OCI-LY7 (cell line): ENCODE results near the gene SLAMF1. TPM values are rescaled to one million over a fixed set of nuclear protein-coding genes. Genes with fewer than 3 reads are reported as not detected.

Experiments used
- BruUV-seq: library from RNA; stranded (reverse); fragments of 400-500 nt; replicated peaks from 2 replicates; lab custom pipeline; 2021; lab: Mats Ljungman, UMichigan
- CTCF ChIA-PET: fragments of 300-600 bp; sonication (Branson Sonifier 250); formaldehyde crosslinking; loops from one replicate; lab custom pipeline; 2022; ENCODE audit warnings: antibody characterized with exemption; ENCODE audit not compliant: unreplicated experiment; lab: Charles Lee
- POLR2A ChIA-PET: fragments of 300-600 bp; sonication (Branson Sonifier 250); formaldehyde crosslinking; loops from one replicate; lab custom pipeline; 2022; ENCODE audit warnings: antibody characterized with exemption; lab: Charles Lee
- DNase-seq: peaks from one replicate; pipeline ENCODE4 v3.0.0-alpha.2; 2015; ENCODE audit warnings: low spot score
- H2AFZ ChIP-seq: fragments of 200-600 bp; sonication (generic), shearing (Covaris generic); 2 replicates; pipeline ENCODE4 v1.6.1; 2014; ENCODE audit warnings: mild to moderate bottlenecking, antibody characterized with exemption, low read length, moderate library complexity
- H3K27ac ChIP-seq: fragments of 200-600 bp; sonication (generic); 2 replicates; pipeline ENCODE4 v1.5.1; 2014; ENCODE audit warnings: mixed run types, low read depth, mild to moderate bottlenecking, moderate library complexity, low read length, inconsistent platforms; ENCODE audit not compliant: poor library complexity, severe bottlenecking
- H3K36me3 ChIP-seq: fragments of 200-600 bp; sonication (generic); 2 replicates; pipeline ENCODE4 v1.6.1; 2014; ENCODE audit warnings: mild to moderate bottlenecking, antibody characterized with exemption, low read length, moderate library complexity, mixed read lengths; ENCODE audit not compliant: insufficient read depth
- H3K4me1 ChIP-seq: fragments of 200-600 bp; sonication (generic); 2 replicates; pipeline ENCODE4 v1.5.1; 2014; ENCODE audit warnings: mild to moderate bottlenecking, low read length; ENCODE audit not compliant: insufficient read depth, poor library complexity, severe bottlenecking
- H3K4me2 ChIP-seq: fragments of 200-600 bp; sonication (generic); 2 replicates; pipeline ENCODE4 v1.6.1; 2014; ENCODE audit warnings: mild to moderate bottlenecking, low read length
- H3K4me3 ChIP-seq: fragments of 200-600 bp; sonication (generic); 2 replicates; pipeline ENCODE4 v1.5.1; 2014; ENCODE audit warnings: mild to moderate bottlenecking, low read depth, low read length; ENCODE audit not compliant: poor library complexity, severe bottlenecking
- H3K79me2 ChIP-seq: fragments of 200-600 bp; sonication (generic); 2 replicates; pipeline ENCODE4 v1.6.1; 2016; ENCODE audit warnings: low read depth, mild to moderate bottlenecking, low read length, moderate library complexity, mixed read lengths; ENCODE audit not compliant: insufficient read depth
- H3K9me2 ChIP-seq: fragments of 200-600 bp; sonication (generic); 2 replicates; pipeline ENCODE4 v1.6.1; 2016; ENCODE audit warnings: mild to moderate bottlenecking, low read length, mixed read lengths; ENCODE audit not compliant: insufficient read depth
- H3K9me3 ChIP-seq: fragments of 200-600 bp; sonication (generic); 2 replicates; pipeline ENCODE4 v1.6.1; 2014; ENCODE audit warnings: mild to moderate bottlenecking, mixed run types, low read length, mixed read lengths
- H4K20me1 ChIP-seq: fragments of 200-600 bp; sonication (generic); 2 replicates; pipeline ENCODE4 v1.6.1; 2014; ENCODE audit warnings: mild to moderate bottlenecking, antibody characterized with exemption, low read length, moderate library complexity, mixed read lengths; ENCODE audit not compliant: insufficient read depth
- CTCF ChIP-seq: fragments of 200-600 bp; sonication (generic); conservative IDR thresholded peaks from 2 replicates; pipeline ENCODE4 v1.5.1; 2014; ENCODE audit warnings: mild to moderate bottlenecking, antibody characterized with exemption, low read length, moderate library complexity, mixed read lengths
- EZH2phosphoT487 ChIP-seq: fragments of 200-600 bp; sonication (generic); IDR thresholded peaks from 2 replicates; pipeline ENCODE4 v1.6.1; 2018; ENCODE audit warnings: low read depth, borderline replicate concordance, mild to moderate bottlenecking, mixed run types, antibody characterized with exemption, low read length, moderate library complexity, mixed read lengths
- intact Hi-C: fragments of 100-400 bp; cut with micrococcal nuclease; formaldehyde crosslinking; loops from one replicate; pipeline ENCODE4 v1.10.0; 2022; ENCODE audit not compliant: unreplicated experiment
- total RNA-seq, 2 experiments: library from RNA; depleted of rRNA in 1 of 2; stranded (reverse); fragments of >200 nt in 1 of 2; shearing (Covaris generic) in 1 of 2; gene quantifications; 2 replicates each; pipeline ENCODE4 v1.2.3, GENCODE V29; 2014 to 2022

Gene SLAMF1
- total RNA-seq, 2 experiments from 2014 or later: 0.32 to 0.72 TPM

DNA sequence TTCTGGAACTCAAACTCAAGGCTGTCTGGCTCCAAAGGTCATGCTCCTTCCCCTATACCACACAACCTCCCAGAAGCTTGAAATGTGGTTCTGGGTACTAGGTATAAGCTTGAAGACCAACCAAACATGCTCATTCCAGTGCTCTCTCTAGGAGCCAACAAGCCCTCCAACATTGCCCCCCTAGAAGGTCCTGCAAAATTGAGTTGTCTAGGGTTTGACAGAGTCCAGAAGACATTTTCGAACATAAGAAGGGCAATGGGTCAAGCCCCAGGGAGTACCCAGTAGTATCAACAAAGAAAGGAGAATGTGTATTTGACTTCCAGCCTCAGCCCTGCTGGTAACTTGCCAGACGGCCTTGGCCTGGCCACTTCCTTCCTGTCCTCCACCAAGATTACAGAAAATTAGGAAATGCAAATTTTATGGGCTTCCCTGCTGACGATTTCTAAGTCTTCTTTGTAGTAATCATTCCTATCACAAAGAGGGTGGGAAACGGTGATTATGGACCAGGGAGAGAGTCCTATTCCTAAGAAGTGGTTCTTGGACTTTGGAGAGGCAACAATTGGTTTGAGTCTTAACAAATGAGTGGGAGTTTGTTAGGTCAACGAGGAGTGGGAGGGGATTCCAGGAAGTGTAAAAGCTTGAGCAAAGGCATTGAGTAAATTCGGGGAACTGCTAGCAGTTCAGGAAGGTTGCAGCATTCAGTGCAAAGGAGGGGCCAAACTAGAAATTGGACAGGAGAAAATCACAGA is 18.7 kb upstream of the SLAMF1 start:
- no peaks in the 10 kb centered on the region for H4K20me1 ChIP-seq
- TF ChIP-seq EZH2phosphoT487 (no peak), CTCF (no peak)
- peak overlapping the region; percentile 16 for H3K4me3 ChIP-seq
- ChIA-PET POLR2A (interaction anchor here (0.7 to 2.4 kb wide), 5 partner anchors 7 to 20 kb away, joined by 3 to 10 read pairs (median 5); no protein-coding TSS in a partner anchor), CTCF (interaction anchor here (1.1 kb wide), 1 partner anchor 10 kb away, joined by 3 read pairs; no protein-coding TSS in a partner anchor)
- intact Hi-C loops: no loop called here
- H3K79me2 ChIP-seq: no peaks in the 10 kb centered on the region
- peak overlapping the region; percentile 33 for H3K27ac ChIP-seq
- peak overlapping the region; percentile 53; the same call in 1 of the 2 replicates for H2AFZ ChIP-seq
- H3K9me3 ChIP-seq: peaks cover 25% of the 10 kb centered on the region
- peak overlapping the region; percentile 59 for H3K4me2 ChIP-seq
- H3K36me3 ChIP-seq: peaks cover 16% of the 10 kb centered on the region
- H3K4me1 ChIP-seq: peaks cover 45% of the 10 kb centered on the region
- no peaks in the 10 kb centered on the region for H3K9me2 ChIP-seq
- BruUV-seq: no TSS peak
- peak; percentile 25 for DNase-seq

DNA sequence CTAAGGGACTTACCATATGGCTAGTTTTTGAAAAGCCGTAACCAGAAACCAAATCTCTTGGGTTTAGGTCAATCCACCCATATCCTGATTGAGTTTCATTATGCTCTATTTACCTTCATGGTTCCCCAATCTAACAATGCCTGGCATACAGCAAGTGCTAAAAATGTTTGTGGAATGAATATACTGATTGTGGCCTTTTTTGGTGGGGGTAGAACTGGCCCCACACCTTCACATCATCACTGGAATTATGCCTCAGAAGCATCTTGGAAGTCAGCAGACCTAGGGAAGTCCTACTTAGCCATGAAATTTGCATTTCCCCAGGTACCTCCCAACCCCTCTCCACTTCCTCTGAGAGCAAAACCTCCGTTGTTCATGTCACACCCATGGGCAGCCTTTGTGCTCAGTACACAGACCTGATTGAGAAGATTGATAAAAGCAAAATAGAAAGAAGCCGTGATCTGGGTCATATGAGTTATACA is 17.8 kb upstream of the SLAMF1 start:
- intact Hi-C loops: no loop called here

More for the DNA sequence above, 17.8 kb upstream of the SLAMF1 start:
- Histone ChIP-seq H3K27ac (peak overlapping the region; percentile 33), H3K36me3 (peaks cover 11% of the 10 kb centered on the region), H3K79me2 (no peaks in the 10 kb centered on the region), H3K4me1 (peaks cover 43% of the 10 kb centered on the region), H3K9me3 (peaks cover 28% of the 10 kb centered on the region), H3K4me2 (peak overlapping the region; percentile 59), H2AFZ (peak overlapping the region; percentile 53; the same call in 1 of the 2 replicates), H4K20me1 (no peaks in the 10 kb centered on the region), H3K9me2 (no peaks in the 10 kb centered on the region), H3K4me3 (peak overlapping the region; percentile 16)
- no peak for TF ChIP-seq CTCF
- TF ChIP-seq EZH2phosphoT487: no peak
- ChIA-PET CTCF (interaction anchor here (0.9 to 1.1 kb wide), 2 partner anchors 11 kb away, joined by 3 to 4 read pairs; no protein-coding TSS in a partner anchor), POLR2A (interaction anchor here (0.7 to 2.4 kb wide), 4 partner anchors 8 to 11 kb away, joined by 3 to 10 read pairs (median 6); no protein-coding TSS in a partner anchor)
- peak; percentile 54 for DNase-seq
- BruUV-seq: no TSS peak
